Activated CD4-positive, alpha-beta T cell treated with anti-CD3 and anti-CD28 coated beads for 48 hours (primary cell): ENCODE data around the gene CEACAM6.
A peak's percentile ranks its signal among the peaks of the same experiment; 100 is the strongest.
"Not testable (repeated sequence)": the region's sequence is repeated elsewhere in the genome, so short reads cannot be mapped to it uniquely, and the experiment has no call there.

Experiments used
- DNase-seq: peaks from one replicate; pipeline ENCODE4 v3.0.0-alpha.2; 2020

Gene CEACAM6

DNA sequence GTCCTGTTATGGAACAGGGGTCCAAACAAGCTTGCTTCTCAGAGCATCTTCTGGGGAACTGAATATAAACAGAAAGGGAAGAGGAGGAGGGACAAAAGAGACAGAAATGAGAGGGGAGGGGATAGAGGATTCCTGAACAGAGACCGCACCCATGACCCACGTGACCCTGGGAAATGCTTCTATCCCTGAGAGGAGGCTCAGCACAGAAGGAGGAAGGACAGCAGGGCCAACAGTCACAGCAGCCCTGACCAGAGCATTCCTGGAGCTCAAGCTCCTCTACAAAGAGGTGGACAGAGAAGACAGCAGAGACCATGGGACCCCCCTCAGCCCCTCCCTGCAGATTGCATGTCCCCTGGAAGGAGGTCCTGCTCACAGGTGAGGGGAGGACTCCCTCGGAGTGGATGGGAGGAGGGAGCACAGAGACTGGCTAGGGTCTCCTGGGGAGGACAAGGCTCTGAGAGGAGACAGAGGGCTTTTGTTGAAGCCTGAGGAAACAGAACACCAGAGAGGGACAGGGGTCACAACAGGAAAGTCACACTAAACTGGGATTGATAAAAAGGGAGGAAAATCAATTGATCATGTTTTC lies at the start of gene CEACAM6:
CEACAM6 (plus strand) TSS at position 203 of the 586 bp plus-strand sequence; CDS start at position 312, 109 bp downstream.
- no peak for DNase-seq

- DNase-seq, result peak; percentile 79
Measured at GRCh38 chr19:41706741-41707501, 48.4 kb upstream of the CEACAM6 start.

GRCh38 chr19:41707502-41707812 lies 47.9 kb upstream of the CEACAM6 start:
- no peak for DNase-seq

DNA sequence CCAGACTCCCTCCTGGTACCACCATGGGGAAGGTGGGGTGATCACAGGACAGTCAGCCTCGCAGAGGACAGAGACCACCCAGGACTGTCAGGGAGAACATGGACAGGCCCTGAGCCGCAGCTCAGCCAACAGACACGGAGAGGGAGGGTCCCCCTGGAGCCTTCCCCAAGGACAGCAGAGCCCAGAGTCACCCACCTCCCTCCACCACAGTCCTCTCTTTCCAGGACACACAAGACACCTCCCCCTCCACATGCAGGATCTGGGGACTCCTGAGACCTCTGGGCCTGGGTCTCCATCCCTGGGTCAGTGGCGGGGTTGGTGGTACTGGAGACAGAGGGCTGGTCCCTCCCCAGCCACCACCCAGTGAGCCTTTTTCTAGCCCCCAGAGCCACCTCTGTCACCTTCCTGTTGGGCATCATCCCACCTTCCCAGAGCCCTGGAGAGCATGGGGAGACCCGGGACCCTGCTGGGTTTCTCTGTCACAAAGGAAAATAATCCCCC lies 47.4 kb upstream of the CEACAM6 start:
- DNase-seq, result no peak

- no peak for DNase-seq
Measured at GRCh38 chr19:41708481-41708880, 46.8 kb upstream of the CEACAM6 start, which contains the start of gene CEACAM5. Gene CEACAM5 (plus strand): TSS chr19:41708626. CDS start chr19:41708732, 106 bp downstream.

DNA sequence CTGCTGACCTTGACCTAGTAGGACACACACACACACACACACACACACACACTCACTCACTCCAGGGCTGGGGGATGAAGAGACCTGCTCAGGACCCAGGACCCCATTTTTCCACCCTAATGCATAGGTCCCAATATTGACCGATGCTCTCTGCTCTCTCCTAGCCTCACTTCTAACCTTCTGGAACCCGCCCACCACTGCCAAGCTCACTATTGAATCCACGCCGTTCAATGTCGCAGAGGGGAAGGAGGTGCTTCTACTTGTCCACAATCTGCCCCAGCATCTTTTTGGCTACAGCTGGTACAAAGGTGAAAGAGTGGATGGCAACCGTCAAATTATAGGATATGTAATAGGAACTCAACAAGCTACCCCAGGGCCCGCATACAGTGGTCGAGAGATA lies 45.8 kb upstream of the CEACAM6 start:
- DNase-seq, result not testable (repeated sequence)

- DNase-seq, result no peak
Measured at GRCh38 chr19:41709951-41710645, 45.2 kb upstream of the CEACAM6 start.

- DNase-seq, result no peak
Measured at GRCh38 chr19:41711376-41712261, 43.7 kb upstream of the CEACAM6 start.

DNA sequence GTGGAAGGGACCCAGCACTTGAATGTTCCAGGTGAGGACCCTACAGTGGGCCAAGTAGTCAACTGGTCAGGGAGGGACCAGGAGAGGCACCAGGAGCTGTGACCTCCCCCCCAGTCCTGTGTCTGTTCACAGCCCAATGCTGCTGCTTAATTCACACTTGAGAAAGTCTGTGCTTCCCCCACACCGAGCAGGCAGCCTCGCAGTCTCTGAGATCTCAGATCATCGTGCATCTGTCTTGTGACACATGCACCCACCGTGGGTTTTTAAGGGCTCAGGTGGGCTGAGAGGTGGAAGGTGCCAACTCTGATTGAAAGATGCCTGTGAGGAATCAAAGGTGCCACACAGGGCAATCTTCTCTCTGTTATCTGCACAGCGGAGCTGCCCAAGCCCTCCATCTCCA lies 40.7 kb upstream of the CEACAM6 start:
- no peak for DNase-seq

- DNase-seq, result no peak
Measured at GRCh38 chr19:41718761-41719160, 36.6 kb upstream of the CEACAM6 start.

DNA sequence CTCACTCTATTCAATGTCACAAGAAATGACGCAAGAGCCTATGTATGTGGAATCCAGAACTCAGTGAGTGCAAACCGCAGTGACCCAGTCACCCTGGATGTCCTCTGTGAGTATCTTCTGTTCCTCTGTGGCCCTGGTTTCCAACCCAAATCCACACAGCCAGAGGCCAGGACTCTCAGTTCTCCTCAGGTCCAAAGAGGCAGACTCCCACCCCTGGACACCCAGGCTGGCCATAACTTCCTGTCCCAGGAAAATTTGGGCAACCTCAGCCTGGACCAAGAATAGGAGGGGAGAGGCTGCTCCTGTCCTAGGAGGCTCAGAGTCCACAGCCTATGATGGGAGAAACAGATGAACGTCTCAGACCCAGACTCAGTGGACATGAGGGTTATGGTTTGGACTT lies 35.2 kb upstream of the CEACAM6 start:
- DNase-seq, result no peak

DNA sequence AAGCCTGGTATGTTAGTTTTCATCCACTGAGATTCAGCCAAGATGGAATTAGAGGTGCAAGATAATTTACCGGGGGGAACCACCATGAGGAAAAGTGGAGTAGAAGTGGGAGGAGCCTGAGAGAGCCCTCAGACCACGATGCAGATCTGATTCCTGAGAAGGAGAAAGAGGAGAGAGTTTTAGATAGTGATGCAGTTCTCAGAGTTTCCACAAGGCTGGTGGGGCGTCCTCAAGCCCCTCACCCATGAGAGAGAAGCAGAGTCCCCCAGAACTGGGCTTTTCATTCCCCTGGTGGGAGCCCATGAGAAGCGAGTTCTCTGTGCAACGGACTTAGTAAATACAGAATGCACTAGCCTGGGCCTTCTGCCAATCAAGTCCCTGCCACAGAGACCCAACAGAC lies 28.8 kb upstream of the CEACAM6 start:
- DNase-seq, result no peak

GRCh38 chr19:41734156-41734555 lies 21.2 kb upstream of the CEACAM6 start:
- DNase-seq, result no peak

DNA sequence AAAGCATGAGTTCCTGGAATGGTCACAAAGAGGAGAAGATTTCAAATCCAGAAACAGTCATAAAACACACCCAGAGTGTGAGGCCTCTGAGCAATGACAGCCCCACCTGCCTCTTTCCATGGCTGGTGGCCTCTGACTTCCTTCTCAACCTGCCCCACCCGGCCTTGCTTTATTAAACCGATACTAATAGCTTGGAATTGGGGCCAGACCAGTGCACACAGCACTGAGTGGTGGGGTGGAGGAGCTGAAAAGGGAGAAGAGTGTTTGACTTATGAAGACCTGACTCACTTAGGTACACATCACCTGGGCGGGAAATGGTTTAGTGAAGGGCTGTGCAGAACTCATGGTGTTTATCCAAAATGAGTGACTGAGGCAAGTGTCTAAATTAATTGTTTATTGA lies 20.7 kb upstream of the CEACAM6 start:
- DNase-seq, result no peak

- no peak for DNase-seq
Measured at GRCh38 chr19:41735071-41735600, 20.2 kb upstream of the CEACAM6 start.

GRCh38 chr19:41739361-41739760 lies 16.0 kb upstream of the CEACAM6 start:
- no peak for DNase-seq

DNA sequence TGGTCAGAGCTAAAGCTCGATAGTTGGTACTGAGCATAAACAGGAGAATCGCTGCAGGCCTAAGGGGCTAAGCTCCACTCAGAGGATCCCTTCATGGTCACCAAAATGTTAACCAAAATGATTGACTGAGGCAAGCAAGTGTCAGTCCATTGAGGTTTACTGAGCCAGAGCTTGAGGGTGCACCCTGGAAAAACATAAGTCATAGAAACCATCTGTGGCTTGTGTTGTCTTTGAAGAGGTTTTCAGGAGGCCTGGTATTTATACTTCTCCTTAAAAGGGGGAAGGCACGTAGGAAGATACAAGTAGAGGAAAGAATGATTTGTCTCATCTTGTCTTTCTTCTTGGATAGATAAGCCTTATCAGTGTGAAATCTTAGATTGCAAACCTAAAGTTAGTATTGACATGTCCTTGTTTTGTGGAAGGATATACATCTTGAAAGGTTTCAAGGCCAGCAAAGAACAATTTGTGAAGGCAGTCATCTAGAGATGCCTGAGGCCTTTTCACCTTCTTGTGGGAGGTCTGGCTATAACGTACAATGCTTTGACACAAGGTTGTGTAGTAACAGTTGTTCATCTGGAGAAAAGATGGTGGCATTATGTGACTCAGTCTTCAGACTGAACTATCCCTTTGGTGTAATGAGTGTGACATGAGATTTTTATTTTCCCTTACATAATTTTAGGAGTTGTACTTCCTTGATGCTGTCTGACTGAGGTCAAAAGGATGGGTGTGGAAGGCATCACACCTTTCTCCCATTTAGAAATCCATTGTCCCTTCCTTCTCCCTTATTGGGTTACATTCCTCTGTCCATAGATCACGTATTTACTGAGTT lies 14.7 kb upstream of the CEACAM6 start:
- DNase-seq, result peak; percentile 36

DNA sequence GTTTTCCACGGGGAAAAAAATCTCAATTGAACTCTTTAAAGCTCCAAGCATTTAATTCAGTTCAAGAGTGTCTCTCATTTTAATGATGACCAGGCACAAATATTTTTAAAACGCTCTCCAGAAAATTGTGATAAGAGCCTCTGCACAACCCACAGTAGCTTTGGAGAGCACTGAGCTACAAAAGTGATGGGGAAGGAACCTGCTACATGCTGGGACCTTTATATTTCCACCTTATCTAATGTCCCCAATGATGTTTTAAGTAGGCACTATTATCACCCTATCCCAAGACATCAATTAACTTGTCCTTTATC lies 14.1 kb upstream of the CEACAM6 start:
- no peak for DNase-seq

DNA sequence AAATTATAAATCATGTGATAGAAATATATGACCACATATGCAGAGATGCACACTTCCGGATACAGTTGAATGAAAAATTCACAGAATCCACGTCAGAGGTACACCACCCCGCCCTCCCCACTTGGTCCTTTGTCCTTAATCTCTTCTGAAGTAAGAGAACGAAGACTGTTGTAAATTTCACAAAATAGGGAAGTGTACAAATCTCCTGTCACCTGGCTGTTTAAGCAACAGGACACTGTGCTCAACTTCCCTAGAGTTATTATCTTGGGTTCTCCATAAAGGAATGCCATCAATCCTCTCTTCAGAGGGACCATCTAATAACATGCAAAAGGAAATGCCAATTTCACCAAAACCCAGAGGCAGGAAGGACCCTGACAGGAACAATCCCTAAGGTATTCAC lies 10.5 kb upstream of the CEACAM6 start:
- no peak for DNase-seq

- no peak for DNase-seq
Measured at GRCh38 chr19:41745756-41746155, 9.6 kb upstream of the CEACAM6 start.

DNA sequence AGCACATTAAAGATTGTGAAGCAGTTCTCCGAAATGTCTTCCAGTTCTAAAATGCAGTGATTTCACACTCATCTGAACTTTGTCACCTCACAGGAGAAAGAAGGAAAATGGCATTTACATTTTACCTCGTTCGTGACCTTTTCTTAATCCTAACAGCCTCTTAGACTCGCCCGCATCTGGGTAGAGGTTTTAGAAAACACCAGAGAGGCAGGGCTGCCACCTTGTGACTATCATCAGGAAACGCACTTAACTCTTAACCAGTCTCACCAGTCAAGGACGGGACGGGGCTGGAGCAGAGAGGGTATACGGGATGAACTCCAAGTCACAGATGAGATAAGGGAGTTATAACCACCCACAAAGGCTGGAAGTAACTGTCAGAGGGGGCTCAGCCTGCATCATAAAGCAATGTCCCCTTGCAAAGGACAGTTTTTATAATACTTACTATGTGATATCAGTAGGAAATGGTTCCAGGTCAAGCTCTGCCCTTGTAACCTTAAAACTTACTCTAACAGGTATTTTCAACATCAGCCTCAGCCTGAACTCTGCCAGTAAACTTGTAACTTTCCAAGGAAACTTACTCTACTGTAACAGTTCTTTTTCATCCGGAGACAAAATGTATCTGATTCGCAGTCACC lies 8.6 kb upstream of the CEACAM6 start:
- peak; percentile 64 for DNase-seq
